HG03039 (cell line): Measurements from ENCODE around the gene EIF2B4.

Experiments used
- ATAC-seq: cut with Tn5 transposase; IDR thresholded peaks from one replicate; pipeline ENCODE4 v1.9.1; 2021; ENCODE audit warnings: mild to moderate bottlenecking, moderate library complexity; ENCODE audit not compliant: unreplicated experiment

The EIF2B4 gene

GRCh38 chr2:27370026-27370815 lies at the start of gene EIF2B4, which contains the start of gene SNX17:
EIF2B4 (minus strand) TSS chr2:27370338; CDS start chr2:27370314, 24 bp downstream.
SNX17 (plus strand) TSS chr2:27370616; CDS start chr2:27370744, 128 bp downstream.
- peak; percentile 92 for ATAC-seq

GRCh38 chr2:27416151-27416550 lies 46.0 kb upstream of the EIF2B4 start:
- no peak for ATAC-seq

- ATAC-seq = no peak
Observed at GRCh38 chr2:27412419-27413152, 42.4 kb upstream of the EIF2B4 start.

- peak; percentile 85 for ATAC-seq
Observed at GRCh38 chr2:27409321-27410073, 39.4 kb upstream of the EIF2B4 start, which contains the start of gene PPM1G. PPM1G (minus strand) TSS chr2:27409591; CDS start chr2:27409422, 169 bp downstream.

GRCh38 chr2:27408601-27409320 lies 38.6 kb upstream of the EIF2B4 start:
- ATAC-seq = peak; percentile 27

- no peak for ATAC-seq
Observed at GRCh38 chr2:27407798-27408491, 37.8 kb upstream of the EIF2B4 start.

- ATAC-seq = no peak
Observed at GRCh38 chr2:27400348-27401135, 30.4 kb upstream of the EIF2B4 start.

- no peak for ATAC-seq
Observed at GRCh38 chr2:27398962-27399361, 28.8 kb upstream of the EIF2B4 start.

- no peak for ATAC-seq
Observed at GRCh38 chr2:27393225-27393624, 23.1 kb upstream of the EIF2B4 start.

- no peak for ATAC-seq
Observed at GRCh38 chr2:27390822-27391679, 20.9 kb upstream of the EIF2B4 start.

GRCh38 chr2:27381577-27382181 lies 11.5 kb upstream of the EIF2B4 start:
- no peak for ATAC-seq

GRCh38 chr2:27380626-27381545 lies 10.7 kb upstream of the EIF2B4 start, which contains the start of gene ZNF513:
ZNF513 (minus strand) TSS chr2:27380734; CDS start chr2:27380526, 208 bp downstream.
- peak; percentile 71 for ATAC-seq

- ATAC-seq = no peak
Observed at GRCh38 chr2:27379836-27380625, 9.9 kb upstream of the EIF2B4 start.

GRCh38 chr2:27379383-27379835 lies 9.3 kb upstream of the EIF2B4 start:
- ATAC-seq = no peak

GRCh38 chr2:27378809-27379290 lies 8.7 kb upstream of the EIF2B4 start:
- ATAC-seq = no peak
